Activated T-helper 2 cell treated with anti-CD3 and anti-CD28 coated beads, Interferon-gamma antibody, Interleukin-2, Interleukin-4, amounts not matched to agents 10 μg/mL and 5 μg/mL and 100 μg/mL, durations not matched to agents 14 hours and 24 hours and 36 hours (primary cell): ENCODE results near the gene NPRL2. TPM values are rescaled to one million over a fixed set of nuclear protein-coding genes. Genes with fewer than 3 reads are reported as not detected.

Source experiments
- DNase-seq: peaks from one replicate; pipeline ENCODE4 v3.0.0; 2021; ENCODE audit warnings: low spot score
- H3K27ac Mint-ChIP-seq: one replicate; pipeline ENCODE4 v1.8.0; 2021; ENCODE audit warnings: mixed read lengths
- H3K27me3 Mint-ChIP-seq: one replicate; pipeline ENCODE4 v1.8.0; 2021; ENCODE audit warnings: low read depth, mixed read lengths
- H3K36me3 Mint-ChIP-seq: one replicate; pipeline ENCODE4 v1.8.0; 2021; ENCODE audit warnings: low read depth, mixed read lengths
- H3K4me1 Mint-ChIP-seq: one replicate; pipeline ENCODE4 v1.8.0; 2021; ENCODE audit warnings: low read depth, mixed read lengths
- H3K4me3 Mint-ChIP-seq: one replicate; pipeline ENCODE4 v1.8.0; 2021; ENCODE audit warnings: low read depth, mild to moderate bottlenecking, moderate library complexity, mixed read lengths
- H3K9me3 Mint-ChIP-seq: one replicate; pipeline ENCODE4 v1.8.0; 2021; ENCODE audit warnings: mixed read lengths
- intact Hi-C: fragments of 100-400 bp; cut with micrococcal nuclease; formaldehyde crosslinking; loops from one replicate; pipeline ENCODE4 v1.15.1; 2023
- total RNA-seq: library from RNA; stranded (reverse); gene quantifications from 2 replicates; pipeline ENCODE4 v1.2.3, GENCODE V29; 2022

NPRL2 gene
- total RNA-seq, 1 donor from 2014 or later, result 42.7 TPM

- intact Hi-C loops, result no loop called here
These were observed 32.1 kb upstream of the NPRL2 start for GRCh38 chr3:50382722-50383121.

GRCh38 chr3:50381383-50381782 lies 30.8 kb upstream of the NPRL2 start:
- Mint-ChIP-seq H3K4me3 (no peak overlapping the region), H3K36me3 (no peaks in the 10 kb centered on the region), H3K27ac (no peak overlapping the region), H3K27me3 (no peaks in the 10 kb centered on the region), H3K4me1 (no peaks in the 10 kb centered on the region), H3K9me3 (no peaks in the 10 kb centered on the region)
- intact Hi-C loops, result no loop called here
- no peak for DNase-seq

More at GRCh38 chr3:50382722-50383121, 32.1 kb upstream of the NPRL2 start:
- no peaks in the 10 kb centered on the region for H3K27me3 Mint-ChIP-seq
- no peaks in the 10 kb centered on the region for H3K9me3 Mint-ChIP-seq
- no peaks in the 10 kb centered on the region for H3K36me3 Mint-ChIP-seq
- no peak for DNase-seq
- H3K4me3 Mint-ChIP-seq, result no peak overlapping the region
- no peaks in the 10 kb centered on the region for H3K4me1 Mint-ChIP-seq
- H3K27ac Mint-ChIP-seq, result no peak overlapping the region

- no peaks in the 10 kb centered on the region for H3K9me3 Mint-ChIP-seq
- no peak for DNase-seq
- H3K4me3 Mint-ChIP-seq, result no peak overlapping the region
- H3K36me3 Mint-ChIP-seq, result no peaks in the 10 kb centered on the region
- no peaks in the 10 kb centered on the region for H3K4me1 Mint-ChIP-seq
- no peaks in the 10 kb centered on the region for H3K27me3 Mint-ChIP-seq
- no peak overlapping the region for H3K27ac Mint-ChIP-seq
- intact Hi-C loops, result no loop called here
These were observed 30.0 kb upstream of the NPRL2 start for GRCh38 chr3:50380405-50381085.

GRCh38 chr3:50378757-50379156 lies 28.2 kb upstream of the NPRL2 start:
- no peak for DNase-seq
- H3K4me1 Mint-ChIP-seq, result no peaks in the 10 kb centered on the region
- H3K27me3 Mint-ChIP-seq, result no peaks in the 10 kb centered on the region
- H3K9me3 Mint-ChIP-seq, result no peaks in the 10 kb centered on the region
- H3K36me3 Mint-ChIP-seq, result no peaks in the 10 kb centered on the region
- H3K4me3 Mint-ChIP-seq, result no peak overlapping the region
- intact Hi-C loops, result no loop called here
- no peak overlapping the region for H3K27ac Mint-ChIP-seq

- no peaks in the 10 kb centered on the region for H3K36me3 Mint-ChIP-seq
- no peaks in the 10 kb centered on the region for H3K27me3 Mint-ChIP-seq
- DNase-seq, result no peak
- H3K27ac Mint-ChIP-seq, result no peak overlapping the region
- H3K4me3 Mint-ChIP-seq, result no peak overlapping the region
- H3K9me3 Mint-ChIP-seq, result no peaks in the 10 kb centered on the region
- intact Hi-C loops, result no loop called here
- peaks cover under 1% of the 10 kb centered on the region for H3K4me1 Mint-ChIP-seq
These were observed 27.4 kb upstream of the NPRL2 start for GRCh38 chr3:50378024-50378423.

- intact Hi-C loops, result no loop called here
- Mint-ChIP-seq H3K36me3 (no peaks in the 10 kb centered on the region), H3K4me1 (peaks cover 2% of the 10 kb centered on the region), H3K4me3 (no peak overlapping the region), H3K27ac (no peak overlapping the region), H3K27me3 (no peaks in the 10 kb centered on the region), H3K9me3 (no peaks in the 10 kb centered on the region)
- no peak for DNase-seq
These were observed 24.8 kb upstream of the NPRL2 start for GRCh38 chr3:50375258-50375931.

- no peaks in the 10 kb centered on the region for H3K27me3 Mint-ChIP-seq
- no peak overlapping the region for H3K27ac Mint-ChIP-seq
- DNase-seq, result no peak
- no peaks in the 10 kb centered on the region for H3K36me3 Mint-ChIP-seq
- no peaks in the 10 kb centered on the region for H3K9me3 Mint-ChIP-seq
- H3K4me3 Mint-ChIP-seq, result no peak overlapping the region
- peaks cover 2% of the 10 kb centered on the region for H3K4me1 Mint-ChIP-seq
- intact Hi-C loops, result no loop called here
These were observed 24.0 kb upstream of the NPRL2 start for GRCh38 chr3:50374363-50375257.

GRCh38 chr3:50373146-50374051 lies 22.8 kb upstream of the NPRL2 start:
- Mint-ChIP-seq H3K4me1 (peaks cover 2% of the 10 kb centered on the region), H3K4me3 (no peak overlapping the region), H3K9me3 (no peaks in the 10 kb centered on the region), H3K36me3 (no peaks in the 10 kb centered on the region), H3K27ac (no peak overlapping the region), H3K27me3 (no peaks in the 10 kb centered on the region)
- intact Hi-C loops, result no loop called here
- DNase-seq, result no peak

GRCh38 chr3:50372349-50372748 lies 21.8 kb upstream of the NPRL2 start:
- H3K4me3 Mint-ChIP-seq, result no peak overlapping the region
- no peak overlapping the region for H3K27ac Mint-ChIP-seq
- H3K27me3 Mint-ChIP-seq, result no peaks in the 10 kb centered on the region
- H3K4me1 Mint-ChIP-seq, result peaks cover 2% of the 10 kb centered on the region
- intact Hi-C loops, result no loop called here
- no peaks in the 10 kb centered on the region for H3K36me3 Mint-ChIP-seq
- H3K9me3 Mint-ChIP-seq, result no peaks in the 10 kb centered on the region
- DNase-seq, result no peak

- DNase-seq, result no peak
- H3K4me3 Mint-ChIP-seq, result no peak overlapping the region
- no peak overlapping the region for H3K27ac Mint-ChIP-seq
- H3K27me3 Mint-ChIP-seq, result no peaks in the 10 kb centered on the region
- peaks cover 2% of the 10 kb centered on the region for H3K4me1 Mint-ChIP-seq
- H3K36me3 Mint-ChIP-seq, result no peaks in the 10 kb centered on the region
- H3K9me3 Mint-ChIP-seq, result no peaks in the 10 kb centered on the region
- intact Hi-C loops, result no loop called here
These were observed 20.6 kb upstream of the NPRL2 start for GRCh38 chr3:50371133-50371685.

- Mint-ChIP-seq H3K27ac (no peak overlapping the region), H3K9me3 (no peaks in the 10 kb centered on the region), H3K4me3 (no peak overlapping the region), H3K27me3 (no peaks in the 10 kb centered on the region), H3K36me3 (no peaks in the 10 kb centered on the region), H3K4me1 (peaks cover 2% of the 10 kb centered on the region)
- intact Hi-C loops, result no loop called here
- DNase-seq, result no peak
These were observed 20.0 kb upstream of the NPRL2 start for GRCh38 chr3:50370594-50370993.
